AG10803 (cell line): ENCODE measurements around the gene GNRH2.
A peak's percentile ranks its signal among the peaks of the same experiment; 100 is the strongest.
"Not testable (repeated sequence)": the region's sequence is repeated elsewhere in the genome, so short reads cannot be mapped to it uniquely, and the experiment has no call there.

Experiments
- DNase-seq: peaks from one replicate; pipeline ENCODE4 v3.0.0; 2010; ENCODE audit warnings: low read depth
- H3K4me3 ChIP-seq: 2 replicates; pipeline ENCODE4 v1.5.1; 2011; ENCODE audit warnings: mild to moderate bottlenecking, low read length, control low read depth
- TF ChIP-seq, protein P1 (sequence below): conservative IDR thresholded peaks from 2 replicates; pipeline ENCODE4 v1.5.1; 2011; ENCODE audit warnings: mild to moderate bottlenecking, low read length, control low read depth, inconsistent platforms

GNRH2 gene

DNA sequence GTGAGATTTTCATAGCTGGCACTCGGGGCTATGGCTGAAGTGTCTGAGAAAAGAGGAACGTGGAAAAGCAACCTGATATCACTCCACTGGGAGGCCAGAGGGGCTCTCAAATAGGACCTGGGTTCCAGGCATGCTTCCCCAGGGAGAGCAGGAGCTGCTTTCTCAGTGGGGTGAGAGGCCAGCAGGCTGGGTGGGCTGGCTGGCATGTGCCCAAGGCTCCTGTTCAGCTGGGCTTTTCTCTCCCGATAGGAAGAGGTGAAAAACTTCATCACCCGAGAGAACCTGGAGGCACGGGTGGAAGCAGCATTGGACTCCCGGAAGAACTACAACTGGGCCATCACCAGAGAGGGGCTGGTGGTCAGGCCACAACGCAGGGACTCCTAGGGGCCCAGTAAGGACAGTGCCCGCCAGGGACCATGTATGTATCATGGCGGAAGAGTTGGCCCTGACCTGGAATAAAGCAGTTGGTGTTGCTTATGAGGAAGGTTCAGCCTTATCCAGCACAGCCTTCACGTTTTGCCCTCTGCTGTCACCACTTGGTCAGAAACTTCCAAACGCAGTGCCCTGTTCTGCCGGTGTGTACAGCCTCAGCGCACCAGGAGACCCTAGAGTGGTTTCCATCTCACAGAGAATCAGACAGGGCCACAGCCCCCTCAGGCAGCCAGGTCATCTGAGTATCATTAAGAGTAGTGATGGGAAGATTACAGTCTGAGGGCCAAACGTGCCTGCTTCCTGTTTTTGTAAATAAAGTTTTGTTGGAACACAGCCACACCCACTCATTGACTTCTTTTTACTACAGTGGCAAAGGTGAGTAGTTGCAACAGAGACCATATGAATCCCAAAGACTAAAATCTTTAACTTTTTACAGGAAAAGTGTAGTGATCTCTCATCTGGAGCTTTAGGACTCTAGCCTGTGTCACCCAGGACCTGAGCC lies 4.3 kb downstream of the GNRH2 start:
- TF ChIP-seq, protein P1, sequence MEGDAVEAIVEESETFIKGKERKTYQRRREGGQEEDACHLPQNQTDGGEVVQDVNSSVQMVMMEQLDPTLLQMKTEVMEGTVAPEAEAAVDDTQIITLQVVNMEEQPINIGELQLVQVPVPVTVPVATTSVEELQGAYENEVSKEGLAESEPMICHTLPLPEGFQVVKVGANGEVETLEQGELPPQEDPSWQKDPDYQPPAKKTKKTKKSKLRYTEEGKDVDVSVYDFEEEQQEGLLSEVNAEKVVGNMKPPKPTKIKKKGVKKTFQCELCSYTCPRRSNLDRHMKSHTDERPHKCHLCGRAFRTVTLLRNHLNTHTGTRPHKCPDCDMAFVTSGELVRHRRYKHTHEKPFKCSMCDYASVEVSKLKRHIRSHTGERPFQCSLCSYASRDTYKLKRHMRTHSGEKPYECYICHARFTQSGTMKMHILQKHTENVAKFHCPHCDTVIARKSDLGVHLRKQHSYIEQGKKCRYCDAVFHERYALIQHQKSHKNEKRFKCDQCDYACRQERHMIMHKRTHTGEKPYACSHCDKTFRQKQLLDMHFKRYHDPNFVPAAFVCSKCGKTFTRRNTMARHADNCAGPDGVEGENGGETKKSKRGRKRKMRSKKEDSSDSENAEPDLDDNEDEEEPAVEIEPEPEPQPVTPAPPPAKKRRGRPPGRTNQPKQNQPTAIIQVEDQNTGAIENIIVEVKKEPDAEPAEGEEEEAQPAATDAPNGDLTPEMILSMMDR, result no peak
- no peak overlapping the region for H3K4me3 ChIP-seq
- no peak for DNase-seq

DNA sequence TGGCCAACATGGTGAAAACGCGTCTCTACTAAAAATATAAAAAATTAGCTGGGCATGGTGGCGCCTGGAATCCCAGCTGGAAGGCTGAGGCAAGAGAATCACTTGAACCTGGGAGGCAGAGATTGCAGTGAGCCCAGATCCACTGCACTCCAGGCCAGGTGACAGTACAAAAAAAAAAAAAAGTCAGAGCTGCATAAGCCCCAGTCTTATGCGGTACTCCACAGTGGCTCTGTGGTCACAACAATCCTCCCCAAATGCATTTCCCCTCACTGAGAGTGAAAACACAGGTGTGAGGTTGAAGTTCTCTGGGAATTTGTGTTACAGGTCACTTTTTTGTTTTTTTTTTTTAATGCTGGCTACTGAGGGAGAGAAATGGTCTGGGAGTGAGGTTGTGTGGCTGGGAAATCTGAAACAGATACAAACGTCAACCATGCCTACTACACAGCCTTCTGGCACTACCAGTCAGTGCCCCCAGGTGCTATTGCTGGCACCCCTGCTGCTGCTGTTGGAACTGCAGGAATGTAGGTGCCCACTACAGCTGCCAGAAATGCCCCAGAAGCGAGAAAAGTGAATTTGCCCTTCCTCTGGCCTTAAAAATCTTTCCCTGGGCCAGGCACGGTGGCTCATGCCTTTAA lies 8.1 kb downstream of the GNRH2 start:
- no peak overlapping the region for H3K4me3 ChIP-seq
- TF ChIP-seq, protein P1, result no peak
- DNase-seq, result no peak

DNA sequence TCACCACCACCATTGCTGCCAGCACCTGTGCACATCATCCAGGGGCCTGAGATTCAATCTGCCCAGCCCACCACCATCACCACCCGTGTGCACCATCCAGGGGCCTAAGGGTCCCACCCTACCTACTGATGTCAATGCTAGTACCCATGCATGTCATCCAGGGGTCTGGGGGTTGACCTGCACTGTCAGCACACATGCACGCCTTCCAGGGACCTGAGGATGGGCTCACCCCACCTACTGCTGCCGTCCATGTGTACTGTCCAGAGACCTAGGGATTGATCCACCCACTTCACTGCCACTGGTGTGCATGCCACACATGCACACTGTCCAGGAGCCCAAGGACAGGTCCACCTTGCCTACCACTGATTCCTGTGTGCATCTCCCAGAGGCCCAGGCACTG lies 16.1 kb downstream of the GNRH2 start:
- TF ChIP-seq, protein P1, result no peak
- no peak for DNase-seq
- no peak overlapping the region for H3K4me3 ChIP-seq

DNA sequence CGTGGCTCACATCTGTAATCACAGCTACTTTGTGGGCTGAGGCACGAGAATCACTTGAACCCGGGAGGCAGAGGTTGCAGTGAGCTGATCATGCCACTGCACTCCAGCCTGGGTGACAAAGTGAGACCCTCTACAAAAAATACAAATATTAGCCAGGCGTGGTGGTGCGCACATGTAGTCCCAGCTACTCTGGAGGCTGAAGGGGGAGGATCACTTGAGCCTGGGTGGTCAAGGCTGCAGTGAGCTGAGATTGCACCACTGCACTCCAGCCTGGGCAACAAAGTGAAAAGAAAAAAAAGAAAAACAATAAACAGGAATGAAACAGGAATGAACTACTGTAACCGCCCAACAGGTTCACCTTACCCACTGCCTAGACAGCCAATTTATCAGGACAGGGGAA lies 20.7 kb downstream of the GNRH2 start:
- DNase-seq, H3K4me3 ChIP-seq: not testable (repeated sequence)

DNA sequence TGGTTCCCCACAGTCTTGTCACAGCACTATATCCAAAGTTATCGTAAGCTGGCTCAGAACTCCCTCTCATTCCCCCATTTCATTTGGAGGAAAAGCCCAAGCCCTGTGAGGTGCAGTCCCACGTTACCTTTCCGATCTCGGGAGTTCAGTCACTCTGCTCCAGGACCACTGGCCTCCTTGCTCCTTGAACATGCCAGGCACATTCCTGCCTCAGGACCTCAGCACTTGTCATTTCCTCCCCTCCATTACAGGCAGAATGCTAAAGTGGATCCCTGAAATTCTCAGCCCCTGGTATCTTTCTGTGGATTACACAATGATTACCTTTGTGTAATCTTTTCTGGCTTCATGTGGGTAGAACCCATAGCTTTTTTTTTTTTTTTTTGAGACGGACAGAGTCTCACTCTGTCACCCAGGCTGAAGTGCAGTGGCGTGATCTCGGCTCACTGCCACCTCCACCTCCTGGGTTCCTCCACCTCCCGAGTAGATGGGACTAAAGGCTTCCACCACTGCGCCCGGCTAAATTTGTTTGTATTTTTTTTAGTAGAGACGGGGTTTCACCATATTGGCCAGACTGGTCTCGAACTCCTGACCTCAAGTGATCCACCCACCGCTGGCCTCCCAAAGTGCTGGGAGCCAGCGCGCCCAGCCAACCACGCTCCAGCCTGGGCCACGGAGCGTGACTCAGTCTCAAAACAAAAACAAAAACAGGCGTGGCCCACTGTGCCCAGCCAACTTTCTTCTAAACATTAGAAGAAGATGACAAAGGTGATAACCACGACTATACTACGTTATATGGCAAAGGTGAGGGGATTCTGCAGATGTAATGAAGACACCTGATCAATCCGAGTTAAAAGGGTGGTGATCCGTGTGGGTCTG lies 24.0 kb downstream of the GNRH2 start:
- peak; percentile 25 for DNase-seq
- no peak overlapping the region for H3K4me3 ChIP-seq
- TF ChIP-seq, protein P1, result 0 out of 2 replicates have a peak, but pooled peaks have one; percentile 7

DNA sequence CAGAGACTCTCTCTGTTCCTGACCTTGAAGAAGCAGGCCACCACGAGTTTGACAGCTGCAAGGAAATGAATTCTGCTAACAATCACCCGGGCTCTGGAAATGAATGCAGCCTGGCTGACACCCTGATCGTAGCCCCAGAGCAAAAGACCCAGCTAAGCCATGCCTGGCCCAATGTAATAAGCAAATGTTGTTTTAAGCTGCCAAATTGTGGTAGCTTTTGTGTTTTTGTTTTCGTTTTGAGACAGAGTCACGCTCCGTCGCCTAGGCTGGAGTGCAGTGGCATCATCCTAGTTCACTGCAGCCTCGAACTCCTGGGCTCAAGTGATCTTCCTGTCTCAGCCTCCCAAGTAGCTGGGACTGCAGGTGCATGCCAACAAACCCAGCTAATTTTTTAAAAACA lies 24.7 kb downstream of the GNRH2 start:
- TF ChIP-seq, protein P1, result no peak
- H3K4me3 ChIP-seq, result no peak overlapping the region
- no peak for DNase-seq
